ENCODE data around the gene GIGYF2. TPM values are rescaled to one million over a fixed set of nuclear protein-coding genes. Genes with fewer than 3 reads are reported as not detected.

Gene GIGYF2
- total and polyA plus RNA-seq, 2 experiments from 2014 or later = 29.8 to 63.6 TPM

GRCh38 chr2:232667989-232668583 lies 29.0 kb upstream of the GIGYF2 start:
- WGBS (ENCODE audit: low lambda C conversion rate, missing lambda C conversion rate) = 93% methylated on average over 10 of the region's 10 CpGs
- DNase-seq (ENCODE audit: low spot score) = no peak
- Histone ChIP-seq H2AFZ (no peak overlapping the region), H3K9me2 (replicated peaks; ENCODE audit: insufficient read depth) (no peaks in the 10 kb centered on the region), H4K20me1 (ENCODE audit: insufficient read depth, poor library complexity, severe bottlenecking) (no peaks in the 10 kb centered on the region), H3K36me3 (replicated peaks; ENCODE audit: insufficient read depth, low read depth) (no peaks in the 10 kb centered on the region), H3K79me2 (no peaks in the 10 kb centered on the region), H3K4me1 (ENCODE audit: insufficient read depth) (no peaks in the 10 kb centered on the region), H3K27me3 (no peaks in the 10 kb centered on the region), H3K9me3 (ENCODE audit: low read depth) (no peaks in the 10 kb centered on the region), H3K4me2 (no peak overlapping the region), H3K4me3 (no peak overlapping the region), H3K27ac (no peak overlapping the region)
- no peak for TF ChIP-seq EZH2 (IDR thresholded peaks at IDR 0.05; ENCODE audit: borderline replicate concordance)
- TF ChIP-seq CTCF (IDR thresholded peaks at IDR 0.05; ENCODE audit: poor library complexity) = no peak
- no peak for TF ChIP-seq EZH2phosphoT487 (IDR thresholded peaks at IDR 0.05; ENCODE audit: low read depth, severe bottlenecking, unreplicated experiment)

GRCh38 chr2:232668805-232669444 lies 28.2 kb upstream of the GIGYF2 start:
- no peak overlapping the region for H3K4me2 ChIP-seq
- H3K79me2 ChIP-seq = no peaks in the 10 kb centered on the region
- no peaks in the 10 kb centered on the region for H3K9me3 ChIP-seq (ENCODE audit: low read depth)
- no peak overlapping the region for H3K27ac ChIP-seq
- no peaks in the 10 kb centered on the region for H3K36me3 ChIP-seq (replicated peaks; ENCODE audit: insufficient read depth, low read depth)
- H3K27me3 ChIP-seq = no peaks in the 10 kb centered on the region
- DNase-seq (ENCODE audit: low spot score) = peak; percentile 41
- H3K4me3 ChIP-seq = no peak overlapping the region
- TF ChIP-seq EZH2 (IDR thresholded peaks at IDR 0.05; ENCODE audit: borderline replicate concordance) (no peak), CTCF (IDR thresholded peaks at IDR 0.05; ENCODE audit: poor library complexity) (peak; percentile 48), EZH2phosphoT487 (IDR thresholded peaks at IDR 0.05; ENCODE audit: low read depth, severe bottlenecking, unreplicated experiment) (no peak)
- 68% methylated on average over 17 of the region's 17 CpGs for WGBS (ENCODE audit: low lambda C conversion rate, missing lambda C conversion rate)
- H3K9me2 ChIP-seq (replicated peaks; ENCODE audit: insufficient read depth) = no peaks in the 10 kb centered on the region
- H4K20me1 ChIP-seq (ENCODE audit: insufficient read depth, poor library complexity, severe bottlenecking) = no peaks in the 10 kb centered on the region
- no peak overlapping the region for H2AFZ ChIP-seq
- H3K4me1 ChIP-seq (ENCODE audit: insufficient read depth) = no peaks in the 10 kb centered on the region

- no peak overlapping the region for H3K27ac ChIP-seq
- H3K36me3 ChIP-seq (replicated peaks; ENCODE audit: insufficient read depth, low read depth) = no peaks in the 10 kb centered on the region
- DNase-seq (ENCODE audit: low spot score) = no peak
- H3K9me2 ChIP-seq (replicated peaks; ENCODE audit: insufficient read depth) = no peaks in the 10 kb centered on the region
- no peak overlapping the region for H3K4me3 ChIP-seq
- no peaks in the 10 kb centered on the region for H3K4me1 ChIP-seq (ENCODE audit: insufficient read depth)
- 89% methylated on average over 1 of the region's 1 CpG for WGBS (ENCODE audit: low lambda C conversion rate, missing lambda C conversion rate)
- TF ChIP-seq CTCF (IDR thresholded peaks at IDR 0.05; ENCODE audit: poor library complexity) (no peak), EZH2phosphoT487 (IDR thresholded peaks at IDR 0.05; ENCODE audit: low read depth, severe bottlenecking, unreplicated experiment) (no peak), EZH2 (IDR thresholded peaks at IDR 0.05; ENCODE audit: borderline replicate concordance) (no peak)
- no peaks in the 10 kb centered on the region for H4K20me1 ChIP-seq (ENCODE audit: insufficient read depth, poor library complexity, severe bottlenecking)
- no peaks in the 10 kb centered on the region for H3K27me3 ChIP-seq
- H3K9me3 ChIP-seq (ENCODE audit: low read depth) = no peaks in the 10 kb centered on the region
- H3K4me2 ChIP-seq = no peak overlapping the region
- H3K79me2 ChIP-seq = no peaks in the 10 kb centered on the region
- H2AFZ ChIP-seq = no peak overlapping the region
Observed at GRCh38 chr2:232672588-232672987, 24.5 kb upstream of the GIGYF2 start.

Data from hepatocyte (in vitro differentiated cells).